ENCODE measurements around the gene CELF4. TPM values are rescaled to one million over a fixed set of nuclear protein-coding genes. Genes with fewer than 3 reads are reported as not detected.

CELF4 gene
- polyA plus RNA-seq, 1 donor (not counting 4 experiments of a cell fraction or from before 2014, with no cell fraction given) = not detected

GRCh38 chr18:37598396-37598795, 32.8 kb upstream of the CELF4 start:
- Histone ChIP-seq H3K79me2 (ENCODE audit: control insufficient read depth, insufficient read depth, low read length) (no peaks in the 10 kb centered on the region), H3K4me1 (ENCODE audit: control insufficient read depth, extremely low read depth, insufficient read depth, low read length) (peaks cover 3% of the 10 kb centered on the region), H3K27me3 (ENCODE audit: control insufficient read depth, extremely low read depth, insufficient read depth, low read length) (no peaks in the 10 kb centered on the region), H3K27ac (ENCODE audit: control insufficient read depth, insufficient read depth, low read length) (no peak overlapping the region), H2AFZ (ENCODE audit: control insufficient read depth, low read length) (no peak overlapping the region), H4K20me1 (ENCODE audit: control insufficient read depth, extremely low read depth, insufficient read depth, low read length) (no peaks in the 10 kb centered on the region), H3K4me2 (ENCODE audit: control insufficient read depth, extremely low read depth, insufficient read depth, low read depth, low read length) (no peak overlapping the region), H3K9me3 (ENCODE audit: control insufficient read depth, low read depth, low read length) (no peaks in the 10 kb centered on the region), H3K9me1 (ENCODE audit: control insufficient read depth, extremely low read depth, insufficient read depth, low read length) (no peaks in the 10 kb centered on the region), H3K9ac (ENCODE audit: control insufficient read depth, extremely low read depth, insufficient read depth, low read length) (no peak overlapping the region), H3K4me3 (ENCODE audit: control insufficient read depth in 2 of 3, extremely low read depth in 1 of 3, insufficient read depth in 2 of 3, low read depth in 1 of 3, low read length in 3 of 3) (no peak overlapping the region), H3K36me3 (ENCODE audit: control insufficient read depth in 2 of 2, extremely low read depth in 1 of 2, insufficient read depth in 2 of 2, low read length in 2 of 2) (no peaks in the 10 kb centered on the region)
- no peak for DNase-seq (ENCODE audit: low read depth, low spot score)
- no peak for FAIRE-seq
- TF ChIP-seq CTCF (optimal IDR thresholded peaks at IDR 0.05 in 1 of 3, IDR thresholded peaks at IDR 0.05 in 1 of 3, conservative IDR thresholded peaks at IDR 0.05 in 1 of 3; ENCODE audit: extremely low read depth in 1 of 3, insufficient read depth in 2 of 3, low read length in 3 of 3) (no peak), EZH2 (IDR thresholded peaks at IDR 0.05; ENCODE audit: low read length) (no peak)
- dilution Hi-C loops (cut with MboI; ENCODE audit: extremely low pct_ligation_motif_present, low sequenced_read_pairs) = no loop called here

- Histone ChIP-seq H3K9me1 (ENCODE audit: control insufficient read depth, extremely low read depth, insufficient read depth, low read length) (no peaks in the 10 kb centered on the region), H3K79me2 (ENCODE audit: control insufficient read depth, insufficient read depth, low read length) (no peaks in the 10 kb centered on the region), H3K9ac (ENCODE audit: control insufficient read depth, extremely low read depth, insufficient read depth, low read length) (no peak overlapping the region), H3K9me3 (ENCODE audit: control insufficient read depth, low read depth, low read length) (no peaks in the 10 kb centered on the region), H4K20me1 (ENCODE audit: control insufficient read depth, extremely low read depth, insufficient read depth, low read length) (no peaks in the 10 kb centered on the region), H3K36me3 (ENCODE audit: control insufficient read depth in 2 of 2, extremely low read depth in 1 of 2, insufficient read depth in 2 of 2, low read length in 2 of 2) (no peaks in the 10 kb centered on the region), H3K4me3 (ENCODE audit: control insufficient read depth in 2 of 3, extremely low read depth in 1 of 3, insufficient read depth in 2 of 3, low read depth in 1 of 3, low read length in 3 of 3) (no peak overlapping the region), H3K4me2 (ENCODE audit: control insufficient read depth, extremely low read depth, insufficient read depth, low read depth, low read length) (no peak overlapping the region), H3K4me1 (ENCODE audit: control insufficient read depth, extremely low read depth, insufficient read depth, low read length) (peaks cover 3% of the 10 kb centered on the region), H3K27ac (ENCODE audit: control insufficient read depth, insufficient read depth, low read length) (no peak overlapping the region), H2AFZ (ENCODE audit: control insufficient read depth, low read length) (no peak overlapping the region), H3K27me3 (ENCODE audit: control insufficient read depth, extremely low read depth, insufficient read depth, low read length) (no peaks in the 10 kb centered on the region)
- DNase-seq (ENCODE audit: low read depth, low spot score) = no peak
- TF ChIP-seq CTCF (optimal IDR thresholded peaks at IDR 0.05 in 1 of 3, IDR thresholded peaks at IDR 0.05 in 1 of 3, conservative IDR thresholded peaks at IDR 0.05 in 1 of 3; ENCODE audit: extremely low read depth in 1 of 3, insufficient read depth in 2 of 3, low read length in 3 of 3) = no peak
- FAIRE-seq = no peak
- dilution Hi-C loops (cut with MboI; ENCODE audit: extremely low pct_ligation_motif_present, low sequenced_read_pairs) = no loop called here
These were observed 24.7 kb upstream of the CELF4 start for GRCh38 chr18:37590346-37590745.

All from keratinocyte (primary cell).